GM12892 (cell line): ENCODE measurements around the gene ANKMY1.
"Not testable (repeated sequence)": the region's sequence is repeated elsewhere in the genome, so short reads cannot be mapped to it uniquely, and the experiment has no call there.

Experiments
- DNase-seq: peaks from one replicate; pipeline ENCODE4 v3.0.0; 2011; ENCODE audit not compliant: insufficient read length
- FAIRE-seq: peaks from 2 replicates; lab custom pipeline; 2011; peaks lifted over from hg19 to GRCh38; lab: Jason Lieb, UNC
- POLR2A ChIP-seq: IDR thresholded peaks from 2 replicates; pipeline ENCODE4 v1.6.1; 2011; ENCODE audit warnings: low read depth, low read length, control low read depth
- POLR2AphosphoS5 ChIP-seq: IDR thresholded peaks from 2 replicates; pipeline ENCODE4 v1.6.1; 2011; ENCODE audit warnings: low read depth, low read length, control low read depth
- TAF1 ChIP-seq: IDR thresholded peaks from 2 replicates; pipeline ENCODE4 v1.6.1; 2011; ENCODE audit warnings: low read depth, mild to moderate bottlenecking, control low read depth, low read length, borderline replicate concordance

ANKMY1 gene

DNA sequence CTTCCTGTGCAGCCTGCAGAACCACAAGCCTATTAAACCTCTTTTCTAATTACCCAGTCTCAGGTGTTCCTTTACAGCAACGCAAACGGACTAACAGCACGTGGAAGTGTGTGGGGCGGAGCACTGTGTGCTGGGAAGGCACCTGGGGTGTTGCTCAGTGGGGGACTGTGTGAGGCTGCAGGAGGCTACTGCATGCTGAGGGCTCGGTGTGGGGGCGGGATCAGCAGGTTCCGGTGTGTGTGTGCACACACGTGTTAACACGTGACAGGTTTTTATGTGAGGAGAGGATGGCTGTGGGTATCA lies 58.9 kb downstream of the ANKMY1 start:
- DNase-seq (no peak), FAIRE-seq (no peak)
- no peak for TF ChIP-seq POLR2A
- TF ChIP-seq POLR2AphosphoS5 = no peak
- no peak for TF ChIP-seq TAF1

DNA sequence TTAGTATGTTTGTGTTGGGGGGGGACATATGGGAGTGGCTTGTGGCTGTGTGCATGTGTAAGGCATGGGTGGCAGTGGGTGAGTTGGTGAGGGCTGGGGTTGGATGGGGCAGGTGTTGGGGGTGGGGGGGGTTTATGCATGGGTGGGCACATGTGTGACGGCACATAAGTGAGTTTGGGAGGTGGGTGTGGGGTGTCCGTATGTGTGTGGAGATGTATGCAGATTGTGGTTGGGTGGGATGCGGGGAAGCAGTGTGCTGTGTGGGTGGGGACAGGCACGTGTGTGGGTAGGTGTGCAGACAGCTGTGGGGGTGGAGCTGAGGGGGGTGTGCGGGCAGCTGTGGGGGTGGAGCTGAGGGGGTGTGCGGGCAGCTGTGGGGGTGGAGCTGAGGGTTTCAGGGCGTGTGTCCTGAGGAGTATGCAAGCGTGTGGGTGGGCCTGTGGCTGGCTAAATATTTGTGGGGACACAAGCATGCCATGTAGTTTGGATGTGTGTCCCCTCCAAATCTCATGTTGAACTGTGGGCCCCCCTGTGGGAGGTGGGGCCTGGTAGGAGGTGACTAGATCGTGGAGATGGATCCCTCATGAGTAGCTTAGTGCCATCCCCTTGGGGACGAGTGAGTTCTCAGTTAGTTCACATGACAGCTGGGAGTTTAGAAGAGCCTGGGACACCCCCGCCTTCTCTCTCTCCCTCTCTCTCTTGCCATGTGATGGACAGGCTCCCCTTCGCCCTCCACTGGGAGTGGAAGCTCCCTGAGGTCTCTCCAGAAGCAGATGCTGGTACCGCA lies 59.4 kb downstream of the ANKMY1 start:
- no peak for DNase-seq
- FAIRE-seq = no peak
- TF ChIP-seq POLR2AphosphoS5 (no peak), TAF1 (no peak), POLR2A (no peak)

DNA sequence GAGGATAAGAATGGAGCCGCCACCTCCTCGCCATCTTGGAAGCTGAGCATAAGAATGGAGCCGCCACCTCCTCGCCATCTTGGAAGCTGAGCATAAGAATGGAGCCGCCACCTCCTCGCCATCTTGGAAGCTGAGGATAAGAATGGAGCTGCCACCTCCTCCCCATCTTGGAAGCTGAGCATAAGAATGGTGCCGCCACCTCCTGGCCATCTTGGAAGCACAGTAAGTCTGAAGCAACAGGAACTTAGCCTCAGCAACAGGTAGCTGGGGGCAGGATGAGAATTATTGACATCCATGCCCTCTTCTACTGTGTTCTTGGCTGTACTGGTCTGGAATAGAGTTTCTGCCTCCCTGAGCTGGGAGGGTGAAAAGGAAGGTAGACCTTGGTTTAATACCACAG lies 60.7 kb downstream of the ANKMY1 start:
- DNase-seq, FAIRE-seq: not testable (repeated sequence)

DNA sequence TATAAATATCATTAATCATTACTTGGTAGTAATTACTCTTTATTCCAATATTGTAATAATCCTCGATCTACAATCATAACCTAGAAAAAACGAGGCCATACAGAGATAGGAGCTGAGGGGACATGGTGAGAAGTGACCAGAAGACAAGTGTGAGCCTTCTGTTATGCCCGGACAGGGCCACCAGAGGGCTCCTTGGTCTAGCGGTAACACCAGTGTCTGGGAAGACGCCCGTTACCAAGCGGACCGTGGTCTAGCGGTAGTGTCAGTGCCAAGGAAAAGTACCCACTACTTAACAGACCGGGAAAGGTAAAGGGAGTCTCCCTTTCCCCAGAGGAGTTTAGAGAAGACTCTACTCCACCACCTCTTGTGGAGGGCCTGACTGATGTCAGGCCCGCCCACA lies 62.8 kb downstream of the ANKMY1 start:
- FAIRE-seq, DNase-seq: not testable (repeated sequence)

DNA sequence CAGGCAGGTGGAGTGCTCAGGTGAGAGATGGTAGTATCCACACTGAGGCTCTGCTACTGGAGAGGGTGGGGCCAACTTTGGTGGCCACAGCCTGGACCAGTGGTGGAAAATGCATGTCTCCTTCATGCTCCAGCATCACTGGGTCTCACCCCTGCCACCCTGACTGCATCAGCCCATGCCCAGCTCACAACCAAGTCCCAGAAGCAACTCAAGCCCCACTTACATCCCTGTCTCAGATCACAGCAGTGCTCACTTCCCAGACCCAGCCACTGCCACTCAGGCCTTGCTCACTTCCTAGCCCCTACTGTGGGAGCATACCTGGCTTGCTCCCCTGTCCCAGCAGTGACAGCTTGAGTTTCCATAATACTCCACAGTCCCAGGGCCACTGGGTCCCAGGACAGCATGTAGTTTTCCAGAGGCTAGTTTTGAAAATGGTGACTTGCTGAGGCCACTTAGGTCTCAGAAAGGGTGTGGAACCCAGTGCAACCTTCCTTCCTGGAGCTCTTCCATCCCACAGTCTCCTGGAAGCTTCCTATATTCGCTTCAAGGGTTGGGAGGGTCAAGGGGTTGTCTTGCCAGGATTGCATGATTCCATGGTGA lies 63.5 kb downstream of the ANKMY1 start:
- TF ChIP-seq POLR2A (no peak), POLR2AphosphoS5 (no peak), TAF1 (no peak)
- DNase-seq = no peak
- no peak for FAIRE-seq

DNA sequence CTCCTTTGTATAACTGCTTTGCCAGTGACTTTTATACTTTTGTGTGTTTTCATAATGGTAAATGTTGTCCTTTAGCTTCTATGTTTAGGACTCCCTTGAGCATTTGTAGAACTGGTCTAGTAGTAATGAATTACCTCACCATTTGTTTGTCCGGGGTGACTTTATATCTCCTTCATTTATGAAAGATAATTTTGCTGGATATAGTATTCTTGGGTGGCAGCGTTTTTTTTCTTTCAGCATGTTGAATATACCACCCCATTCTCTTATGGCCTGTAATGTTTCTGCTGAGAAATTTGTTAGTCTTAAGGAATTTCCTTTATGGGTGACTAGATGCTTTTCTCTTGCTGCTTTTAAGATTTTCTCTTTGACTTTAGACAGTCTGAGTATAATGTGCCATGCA lies 66.3 kb downstream of the ANKMY1 start:
- no peak for FAIRE-seq
- DNase-seq = no peak
- no peak for TF ChIP-seq POLR2AphosphoS5
- TF ChIP-seq POLR2A = no peak
- TF ChIP-seq TAF1 = no peak

DNA sequence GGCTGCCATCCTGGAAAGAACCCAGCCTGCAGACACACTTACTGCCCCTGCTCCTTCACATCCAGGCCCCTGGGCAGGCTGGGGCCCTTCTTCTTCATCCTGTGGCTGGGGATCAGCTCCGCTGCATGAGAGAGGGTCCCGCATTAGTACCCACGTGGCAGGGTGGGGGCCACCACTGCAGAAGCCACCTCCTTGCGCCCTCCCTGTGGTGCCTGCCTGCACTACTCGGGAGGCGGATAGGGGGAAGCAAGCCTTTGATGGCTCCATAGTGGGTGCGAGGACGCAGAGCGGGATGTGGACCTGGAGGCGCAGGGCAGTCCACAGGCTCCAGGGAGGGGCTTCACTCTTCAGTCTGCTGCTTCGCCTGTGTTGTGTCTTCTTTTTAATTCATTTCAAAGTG lies 75.6 kb downstream of the ANKMY1 start:
- FAIRE-seq = no peak
- TF ChIP-seq TAF1 (no peak), POLR2A (no peak), POLR2AphosphoS5 (no peak)
- DNase-seq = no peak

DNA sequence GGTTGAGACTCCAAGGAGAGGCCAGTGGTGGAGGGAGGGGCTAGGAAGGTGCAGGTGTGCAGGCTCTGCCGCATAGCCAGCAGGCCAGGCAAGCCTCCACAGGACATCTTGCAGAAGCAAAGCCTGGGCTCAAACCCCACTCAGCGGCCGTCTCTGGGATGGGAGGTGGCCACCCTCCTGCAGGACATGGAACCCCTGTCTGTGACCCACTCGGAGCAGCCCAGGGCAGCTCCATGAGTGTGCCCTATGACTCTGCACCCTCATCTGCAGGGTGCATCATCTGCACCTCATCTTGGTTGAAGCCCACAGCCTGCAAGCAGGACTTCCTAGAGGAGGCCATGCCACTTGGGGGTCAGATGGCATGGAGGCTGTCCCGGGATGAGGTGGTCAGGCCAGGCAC lies 76.1 kb downstream of the ANKMY1 start:
- no peak for FAIRE-seq
- no peak for TF ChIP-seq TAF1
- TF ChIP-seq POLR2AphosphoS5 = no peak
- TF ChIP-seq POLR2A = no peak

DNA sequence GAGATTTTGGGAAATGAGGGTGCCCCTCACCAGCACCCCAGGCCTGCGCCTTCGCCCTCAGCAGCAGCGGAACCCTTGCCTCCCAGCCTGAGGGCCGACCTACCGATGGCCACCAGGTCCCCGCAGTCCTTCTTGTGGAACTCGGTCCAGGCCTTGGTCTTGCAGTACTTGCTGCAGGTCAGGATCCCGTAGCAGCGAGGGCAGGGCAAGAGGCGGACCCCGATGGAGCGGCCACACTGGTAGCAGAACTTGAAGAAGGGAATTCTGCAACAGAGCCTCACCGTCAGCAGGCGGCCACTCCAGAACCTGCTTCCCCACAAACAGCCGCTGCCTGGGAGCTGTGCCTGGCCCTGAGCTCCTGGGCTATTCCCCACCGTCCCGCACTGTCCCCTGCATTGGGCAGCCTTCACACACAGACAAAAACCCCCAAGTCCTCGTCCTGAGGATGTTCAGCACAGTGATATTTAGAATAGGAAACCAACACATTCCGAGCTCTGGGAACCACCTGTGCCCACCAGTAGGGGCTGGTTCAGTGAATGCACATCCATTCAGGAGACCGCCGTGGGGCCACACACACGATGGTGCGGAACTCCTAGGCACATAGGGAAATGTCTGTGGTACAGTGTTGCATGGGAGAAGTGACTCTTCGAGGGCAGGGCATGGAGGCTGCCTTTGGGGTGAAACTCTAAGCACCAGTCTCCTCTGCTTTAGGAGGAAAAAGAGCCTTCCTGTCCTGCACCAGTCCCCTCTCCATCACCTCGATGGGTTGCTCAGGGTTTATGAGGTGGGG lies 76.8 kb downstream of the ANKMY1 start:
- no peak for TF ChIP-seq TAF1
- no peak for TF ChIP-seq POLR2A
- no peak for TF ChIP-seq POLR2AphosphoS5
- FAIRE-seq (no peak), DNase-seq (no peak)

More for the DNA sequence above, 76.1 kb downstream of the ANKMY1 start:
- no peak for DNase-seq

DNA sequence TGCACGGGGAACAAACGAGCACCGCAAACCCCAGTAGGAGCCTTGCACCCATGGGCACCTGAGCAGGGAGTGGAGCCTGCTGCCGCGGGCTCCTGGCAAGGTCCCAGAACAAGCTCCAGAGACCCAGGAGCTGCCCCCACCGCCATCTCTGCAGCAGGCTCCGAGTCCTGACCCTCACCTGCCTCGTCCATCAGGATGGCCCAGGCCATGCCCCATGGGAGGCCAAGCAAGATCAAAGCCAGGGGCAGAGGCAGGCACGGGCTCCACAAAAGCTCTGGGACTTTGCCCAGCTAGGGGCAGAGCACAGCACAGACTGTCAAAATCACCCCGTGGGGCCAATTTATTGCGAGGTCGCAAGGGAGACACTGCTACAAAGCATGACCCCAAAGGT lies 78.7 kb downstream of the ANKMY1 start:
- DNase-seq (no peak), FAIRE-seq (no peak)
- TF ChIP-seq TAF1 = no peak
- TF ChIP-seq POLR2AphosphoS5 = no peak
- no peak for TF ChIP-seq POLR2A

DNA sequence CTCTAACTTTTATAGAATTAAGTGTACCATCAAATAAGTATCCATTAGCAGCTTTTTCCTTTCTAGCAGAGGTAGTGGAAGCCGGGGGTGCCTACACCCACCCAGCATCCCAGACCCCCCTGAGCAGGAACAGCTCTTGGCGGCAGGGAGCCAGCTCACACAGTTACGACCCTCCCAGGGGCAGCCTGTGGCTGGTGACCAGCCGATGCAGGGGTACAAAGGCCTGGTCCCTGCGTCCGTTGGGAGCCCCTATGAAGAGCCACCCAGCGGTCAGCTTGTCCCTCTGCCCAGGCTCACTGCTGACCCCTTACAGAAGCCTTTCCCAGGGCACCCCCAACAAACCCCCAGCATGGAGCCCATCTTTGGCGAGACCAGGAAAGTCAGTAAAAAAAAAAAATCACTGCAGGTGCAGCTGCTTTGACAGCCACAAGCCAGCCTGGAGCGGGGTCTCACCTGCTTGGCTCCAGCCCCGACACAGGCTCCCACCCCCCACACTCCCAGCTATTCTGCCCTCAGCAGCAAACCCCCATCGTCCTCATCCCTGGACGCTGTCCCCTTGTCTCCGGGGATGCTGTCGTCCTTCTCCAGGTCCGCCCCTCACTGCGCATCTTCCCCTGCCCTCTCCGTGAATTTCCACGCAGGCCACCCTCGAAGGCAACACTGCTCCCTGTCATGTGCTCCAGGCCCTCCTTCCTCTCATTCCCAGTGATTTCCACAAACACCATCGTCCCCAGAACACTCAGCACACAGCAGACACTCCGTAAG lies 79.3 kb downstream of the ANKMY1 start:
- no peak for DNase-seq
- TF ChIP-seq POLR2A (no peak), POLR2AphosphoS5 (no peak), TAF1 (no peak)
- FAIRE-seq = no peak
